ENCODE results near the gene OASL.

DNA sequence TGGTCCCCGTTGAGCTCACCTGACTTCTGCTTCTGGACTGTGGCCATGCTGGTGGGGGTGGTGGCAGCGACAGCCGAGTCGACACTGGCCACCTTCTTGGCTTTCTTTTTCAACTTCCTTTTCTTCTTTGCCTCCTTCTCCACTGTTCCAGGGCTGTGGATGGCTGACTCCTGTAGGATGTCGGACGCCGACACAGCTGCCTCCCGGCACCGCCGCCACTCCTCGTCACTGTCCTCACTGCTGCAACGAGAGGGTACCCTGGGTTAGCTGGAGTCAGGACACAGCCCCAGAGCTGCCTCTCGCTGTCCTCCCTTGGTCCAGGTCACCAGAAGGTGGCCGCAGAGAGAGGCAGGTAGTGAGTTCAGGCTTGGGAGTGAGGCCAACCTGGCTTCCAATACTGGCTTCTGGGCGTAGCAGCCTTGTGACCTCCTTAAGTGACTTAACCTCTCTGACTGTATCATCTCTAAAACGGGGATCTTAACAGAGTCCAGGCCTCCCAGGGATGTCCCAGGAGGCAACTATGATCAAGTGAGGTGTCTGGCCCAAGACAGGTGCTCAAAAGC, 34.7 kb downstream of the OASL start:
- no peak for TF ChIP-seq POLR2A (IDR thresholded peaks at IDR 0.05)
- TF ChIP-seq, protein P1, sequence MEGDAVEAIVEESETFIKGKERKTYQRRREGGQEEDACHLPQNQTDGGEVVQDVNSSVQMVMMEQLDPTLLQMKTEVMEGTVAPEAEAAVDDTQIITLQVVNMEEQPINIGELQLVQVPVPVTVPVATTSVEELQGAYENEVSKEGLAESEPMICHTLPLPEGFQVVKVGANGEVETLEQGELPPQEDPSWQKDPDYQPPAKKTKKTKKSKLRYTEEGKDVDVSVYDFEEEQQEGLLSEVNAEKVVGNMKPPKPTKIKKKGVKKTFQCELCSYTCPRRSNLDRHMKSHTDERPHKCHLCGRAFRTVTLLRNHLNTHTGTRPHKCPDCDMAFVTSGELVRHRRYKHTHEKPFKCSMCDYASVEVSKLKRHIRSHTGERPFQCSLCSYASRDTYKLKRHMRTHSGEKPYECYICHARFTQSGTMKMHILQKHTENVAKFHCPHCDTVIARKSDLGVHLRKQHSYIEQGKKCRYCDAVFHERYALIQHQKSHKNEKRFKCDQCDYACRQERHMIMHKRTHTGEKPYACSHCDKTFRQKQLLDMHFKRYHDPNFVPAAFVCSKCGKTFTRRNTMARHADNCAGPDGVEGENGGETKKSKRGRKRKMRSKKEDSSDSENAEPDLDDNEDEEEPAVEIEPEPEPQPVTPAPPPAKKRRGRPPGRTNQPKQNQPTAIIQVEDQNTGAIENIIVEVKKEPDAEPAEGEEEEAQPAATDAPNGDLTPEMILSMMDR (IDR thresholded peaks at IDR 0.05), result no peak

Data from prostate gland (tissue), 2 donors.